ENCODE results near the gene TTYH2.

TTYH2 gene

DNA sequence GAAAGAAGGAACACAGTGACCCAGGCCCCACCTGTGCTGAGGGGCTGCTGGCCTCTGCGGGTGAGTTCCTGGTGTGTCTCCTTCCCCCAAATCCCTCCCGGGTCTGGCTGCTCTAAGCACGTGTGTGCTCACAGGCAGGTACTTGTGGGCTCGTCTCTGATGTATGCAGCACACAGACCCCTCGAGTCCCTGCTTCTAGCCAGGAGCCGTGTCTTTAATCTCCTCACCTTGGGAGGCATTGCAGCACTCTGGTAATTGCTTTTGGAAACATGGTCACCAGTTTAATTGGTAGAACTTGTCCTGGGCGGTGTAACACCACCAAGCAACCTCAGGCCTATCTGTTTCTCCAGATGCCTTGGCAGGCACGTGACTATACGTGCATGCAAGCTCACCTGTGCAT lies 18.7 kb upstream of the TTYH2 start:
- no peak for DNase-seq

DNA sequence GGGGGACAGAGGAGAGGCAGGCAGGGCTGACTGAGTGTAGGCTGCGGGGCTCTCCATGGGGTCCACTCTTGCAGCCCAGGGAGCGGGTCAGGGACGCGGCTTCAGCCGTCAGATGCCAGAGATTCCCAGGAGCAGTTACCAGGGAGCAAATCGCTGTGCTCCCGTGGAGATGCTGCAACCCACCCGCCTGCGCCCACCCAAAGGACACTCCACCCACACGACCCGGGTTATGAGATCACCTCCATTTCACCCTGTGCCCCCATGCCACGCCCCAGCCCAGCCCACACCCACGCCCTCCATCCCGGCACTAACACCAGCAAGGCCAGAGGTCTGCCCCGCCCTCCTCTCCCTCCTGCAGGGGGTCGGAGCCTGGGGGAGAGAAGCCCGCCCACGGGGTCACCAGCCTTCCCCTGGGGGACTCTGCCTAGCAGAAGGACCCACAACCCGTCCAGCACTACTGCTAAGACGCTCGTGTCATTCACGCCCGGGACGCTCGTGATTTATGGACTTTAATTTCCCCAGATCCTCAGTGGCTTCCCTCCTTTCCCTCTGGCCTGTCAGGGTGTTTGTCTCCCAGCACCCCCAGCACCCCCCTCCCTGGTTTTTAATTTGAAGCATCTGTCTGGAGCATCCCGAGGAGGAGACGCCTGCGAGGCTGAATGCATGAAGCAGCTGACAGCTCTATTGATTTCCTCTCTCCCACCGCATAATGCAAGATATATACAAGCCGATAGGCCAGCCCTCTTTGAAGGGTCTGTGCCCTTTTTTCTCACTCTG lies 16.6 kb upstream of the TTYH2 start:
- no peak for DNase-seq

DNA sequence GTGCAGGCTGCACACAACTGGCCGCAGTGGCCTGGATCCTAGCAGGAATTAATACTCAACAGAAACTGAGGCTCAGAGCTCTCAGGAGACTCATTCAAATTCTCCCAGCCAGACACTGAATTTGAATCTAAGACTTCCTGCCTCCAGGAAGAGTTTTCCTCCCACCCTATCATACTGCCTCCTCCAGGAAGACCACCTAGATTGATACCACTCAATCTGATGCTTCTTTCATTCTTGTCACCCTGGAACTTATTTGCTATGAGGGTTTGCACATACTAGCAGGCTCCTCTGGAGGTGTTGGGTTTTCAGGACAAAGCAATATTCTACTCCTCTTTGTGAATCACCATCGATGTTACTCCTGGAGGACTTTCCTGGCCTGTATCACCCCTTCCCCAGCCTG lies 15.6 kb upstream of the TTYH2 start:
- no peak for DNase-seq

DNA sequence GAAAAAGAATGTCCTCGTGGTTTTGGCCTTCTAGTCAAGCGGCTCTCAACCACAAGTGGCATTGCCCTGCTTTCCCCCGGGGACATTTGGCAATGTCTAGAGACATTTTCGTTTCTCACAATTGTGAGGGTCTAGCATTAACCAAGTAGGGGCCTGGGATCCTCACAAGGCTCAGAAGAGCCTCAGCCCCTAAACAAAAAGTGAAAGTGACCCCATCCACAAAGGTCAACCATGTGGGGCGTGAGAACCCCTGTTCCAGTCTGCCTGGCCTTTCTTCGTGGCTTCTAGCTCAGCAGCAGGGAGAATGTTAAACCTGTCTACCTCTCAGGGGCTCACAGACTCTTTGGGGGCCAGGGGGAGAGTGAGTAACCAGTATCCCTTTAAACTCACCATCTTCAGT lies 14.7 kb upstream of the TTYH2 start:
- DNase-seq, result no peak

DNA sequence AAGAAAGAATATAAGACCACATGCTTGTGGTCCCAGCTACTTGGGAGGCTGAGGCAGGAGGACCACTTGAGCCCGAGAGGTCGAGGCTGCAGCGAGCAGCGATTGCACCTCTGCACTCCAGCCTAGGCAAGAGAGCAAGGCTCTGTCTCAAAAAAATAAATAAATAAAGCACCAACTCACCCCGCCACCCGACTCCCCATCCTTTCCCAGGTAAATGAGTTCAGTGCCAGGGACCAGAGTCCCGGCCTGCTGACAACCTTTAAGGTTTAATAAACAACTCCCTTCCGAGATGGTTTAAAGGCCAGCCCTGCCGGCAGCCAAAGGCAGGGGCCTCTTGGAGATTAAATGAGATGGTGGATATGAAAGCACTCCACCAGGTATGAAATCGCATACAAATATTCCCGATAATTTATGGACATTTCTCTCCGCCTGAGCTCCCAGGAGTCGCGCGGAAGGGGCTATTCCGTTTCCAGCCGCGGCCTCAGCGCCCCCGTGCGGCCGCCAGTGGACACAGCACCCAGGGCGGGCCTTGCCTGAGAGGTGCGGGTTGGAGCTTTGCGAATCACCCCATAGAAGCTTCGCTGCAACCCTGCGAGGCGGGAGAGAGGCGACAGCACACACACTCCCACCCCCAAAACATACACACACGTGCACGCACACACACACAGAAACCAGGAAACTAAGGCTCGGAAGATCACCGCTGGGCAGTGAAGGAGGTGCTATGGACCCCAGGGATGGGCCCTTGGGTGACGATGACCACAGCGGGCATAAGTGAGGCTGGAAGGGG lies 13.9 kb upstream of the TTYH2 start:
- peak; percentile 67 for DNase-seq

DNA sequence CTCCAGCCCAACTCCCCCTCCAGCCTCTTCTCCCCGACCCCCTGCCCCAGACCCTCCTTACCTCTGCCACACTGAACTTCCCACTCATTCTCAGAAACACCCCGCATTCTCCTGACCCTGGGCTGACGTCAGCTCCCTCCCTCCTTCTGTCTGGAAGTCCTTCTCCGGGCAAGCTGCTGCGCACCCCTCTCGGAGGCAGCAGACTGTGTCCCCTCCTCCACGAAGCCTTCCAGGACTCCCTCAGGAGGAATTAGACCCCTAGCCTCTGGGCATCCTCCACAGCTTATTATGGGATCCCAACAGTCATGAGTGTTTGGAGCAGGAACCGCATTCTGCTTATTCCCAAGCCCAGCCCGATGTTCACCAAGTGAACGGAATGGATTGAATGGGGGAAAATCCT lies 13.3 kb upstream of the TTYH2 start:
- DNase-seq, result no peak

DNA sequence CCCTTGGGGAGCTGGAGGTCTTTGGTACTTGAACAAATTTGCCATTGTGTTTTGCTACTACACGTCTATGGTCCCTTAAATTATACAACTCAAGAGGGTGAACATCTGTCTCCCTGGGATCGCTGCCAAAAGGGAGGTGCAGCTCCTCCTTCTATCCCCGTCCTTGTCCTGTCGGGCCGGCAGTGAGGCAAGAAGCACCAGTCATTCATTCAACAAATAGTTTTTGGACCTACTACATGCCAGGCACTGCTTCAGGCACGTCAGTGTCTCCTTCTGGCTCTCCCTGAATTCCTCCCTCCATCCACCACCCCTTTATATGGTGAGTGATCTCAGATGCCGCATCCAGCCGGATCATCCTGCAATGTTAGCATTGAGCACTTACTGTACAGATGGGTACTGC lies 12.1 kb upstream of the TTYH2 start:
- DNase-seq, result no peak

DNA sequence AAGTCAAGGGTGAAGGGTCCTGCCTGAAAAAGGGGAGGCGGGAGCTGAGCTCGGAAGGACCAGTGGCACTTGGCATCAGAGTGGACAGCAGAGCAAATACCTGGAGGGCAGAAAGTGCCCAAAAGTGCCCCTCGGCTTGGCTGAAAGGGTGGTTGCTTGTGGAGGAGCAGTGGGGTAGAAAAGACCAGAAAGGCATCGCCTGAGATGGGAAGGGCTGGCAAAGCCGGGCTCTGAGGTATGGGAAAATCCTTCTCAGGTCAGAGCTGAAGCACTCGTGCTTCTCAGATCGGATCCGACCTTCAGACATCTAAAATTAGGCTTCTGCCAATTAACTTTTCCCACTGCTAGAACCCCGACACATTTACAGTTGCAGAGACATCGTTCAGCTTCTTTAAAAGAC lies 11.4 kb upstream of the TTYH2 start:
- no peak for DNase-seq

DNA sequence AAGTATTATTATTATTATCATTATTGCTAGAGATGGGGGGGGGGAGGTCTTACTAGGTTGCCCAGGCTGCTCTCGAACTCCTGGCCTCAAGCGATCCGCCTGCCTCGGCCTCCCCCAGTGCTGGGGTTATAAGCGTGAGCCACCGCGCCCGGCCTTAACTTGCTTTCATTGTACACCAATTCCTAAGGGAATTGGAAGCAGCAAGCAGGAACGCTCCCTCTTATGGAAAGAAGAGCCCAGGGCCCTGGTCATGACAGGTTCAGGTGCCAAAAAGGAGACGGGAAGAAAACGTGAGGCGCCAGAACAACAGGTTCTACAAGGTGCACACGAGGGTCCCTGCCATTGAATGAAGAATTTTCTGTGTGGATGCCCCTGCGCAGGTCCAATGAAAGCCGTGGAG lies 10.4 kb upstream of the TTYH2 start:
- DNase-seq, result no peak

DNA sequence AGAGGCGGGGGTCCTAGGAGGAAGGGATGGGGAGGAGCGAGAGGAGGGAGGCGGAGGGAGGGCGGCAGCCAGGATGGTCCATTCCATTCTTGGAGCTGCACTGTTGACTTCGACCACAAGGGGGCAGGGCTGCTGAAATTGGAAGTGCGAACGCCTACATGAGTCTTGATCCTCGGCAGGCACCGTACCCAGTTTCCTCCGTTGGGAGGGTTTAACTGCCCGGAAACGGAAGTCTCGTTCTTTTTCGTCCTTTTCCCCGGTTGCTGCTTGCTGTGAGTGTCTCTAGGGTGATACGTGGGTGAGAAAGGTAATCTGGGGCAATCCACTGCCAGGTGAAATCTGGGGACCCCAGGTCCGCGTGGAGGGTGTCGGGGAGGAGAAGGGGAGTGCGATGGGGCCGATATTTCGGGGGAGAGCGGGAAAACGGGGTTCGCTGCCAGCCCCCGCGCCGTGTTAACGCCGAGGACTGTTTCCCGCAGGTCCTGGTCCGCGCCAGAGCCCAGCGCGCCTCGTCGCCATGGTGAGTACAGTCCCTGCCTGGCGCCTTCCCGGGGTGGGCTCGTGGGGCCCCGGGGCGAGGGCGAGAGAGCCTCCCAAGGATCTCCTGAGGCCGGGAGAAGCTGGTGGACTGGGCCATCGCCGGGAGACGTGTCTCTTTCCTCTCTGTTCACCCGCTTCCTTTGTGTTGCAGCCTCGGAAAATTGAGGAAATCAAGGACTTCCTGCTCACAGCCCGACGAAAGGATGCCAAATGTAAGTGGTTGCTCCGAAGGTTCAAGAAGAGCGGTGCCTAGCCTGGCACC lies 9.7 kb upstream of the TTYH2 start, which contains the start of gene RPL38:
Gene RPL38, plus strand, starts transcription at position 240 of the 802 bp plus-strand sequence. Its CDS starts 278 bp downstream, at position 518.
- peak; percentile 97 for DNase-seq

DNA sequence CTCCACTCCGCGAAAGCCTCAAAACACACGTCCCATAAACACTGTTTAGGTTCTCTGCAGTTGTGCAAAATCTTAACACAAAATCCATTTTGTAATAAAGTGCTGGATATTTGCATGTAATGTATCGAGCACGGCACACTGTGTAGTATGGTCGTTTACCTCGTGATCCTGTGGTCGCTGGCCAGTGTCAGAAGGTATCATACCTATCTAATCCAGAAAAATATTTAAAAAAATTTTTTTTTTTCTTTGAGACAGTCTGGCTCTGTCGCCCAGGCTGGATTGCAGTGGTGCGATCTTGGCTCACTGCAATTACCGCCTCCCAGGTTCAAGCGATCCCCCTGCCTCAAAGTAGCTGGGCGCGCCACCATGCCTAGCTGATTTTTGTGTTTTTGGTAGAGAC lies 8.9 kb upstream of the TTYH2 start:
- no peak for DNase-seq

DNA sequence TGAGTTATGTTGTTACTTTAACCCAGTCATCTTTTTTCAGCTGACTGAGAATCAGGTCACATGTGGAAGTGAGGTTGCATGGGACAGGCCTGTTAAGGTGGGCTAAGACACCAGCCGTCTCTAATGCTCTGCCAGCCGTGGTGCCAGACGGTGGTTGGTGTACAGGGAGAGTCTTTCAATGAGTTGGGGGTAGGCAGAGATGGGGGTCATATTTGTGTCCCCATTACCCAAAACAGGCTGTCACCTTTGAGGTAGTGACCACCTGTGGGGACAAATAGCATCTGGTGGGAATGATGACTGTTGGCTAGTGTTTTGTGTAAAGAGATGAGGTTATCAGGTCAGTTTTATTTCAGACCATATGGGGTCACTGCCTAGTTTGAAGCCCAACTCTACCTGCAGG lies 8.1 kb upstream of the TTYH2 start:
- DNase-seq, result no peak

DNA sequence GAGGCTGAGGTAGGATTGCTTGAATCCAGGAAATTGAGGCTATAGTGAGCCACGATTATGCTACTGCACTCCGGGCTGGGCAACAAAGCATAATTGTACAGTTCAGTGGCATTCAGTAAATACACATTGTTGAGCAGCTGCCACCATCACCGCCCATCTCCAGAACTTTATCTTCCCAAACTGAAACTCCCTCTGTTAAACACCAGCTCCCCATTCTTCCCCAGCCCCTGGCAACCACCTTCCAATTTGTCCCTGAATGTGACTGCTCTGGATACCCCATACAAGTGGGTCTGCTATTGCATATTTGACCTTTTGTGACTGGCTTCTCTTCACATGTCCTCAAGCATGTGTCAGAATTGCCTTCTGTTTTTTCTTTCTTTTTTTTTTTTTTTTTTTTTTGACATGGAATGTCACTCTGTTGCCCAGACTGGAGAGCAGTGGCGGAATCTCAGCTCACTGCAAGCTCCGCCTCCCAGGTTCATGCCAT lies 7.0 kb upstream of the TTYH2 start:
- no peak for DNase-seq

DNA sequence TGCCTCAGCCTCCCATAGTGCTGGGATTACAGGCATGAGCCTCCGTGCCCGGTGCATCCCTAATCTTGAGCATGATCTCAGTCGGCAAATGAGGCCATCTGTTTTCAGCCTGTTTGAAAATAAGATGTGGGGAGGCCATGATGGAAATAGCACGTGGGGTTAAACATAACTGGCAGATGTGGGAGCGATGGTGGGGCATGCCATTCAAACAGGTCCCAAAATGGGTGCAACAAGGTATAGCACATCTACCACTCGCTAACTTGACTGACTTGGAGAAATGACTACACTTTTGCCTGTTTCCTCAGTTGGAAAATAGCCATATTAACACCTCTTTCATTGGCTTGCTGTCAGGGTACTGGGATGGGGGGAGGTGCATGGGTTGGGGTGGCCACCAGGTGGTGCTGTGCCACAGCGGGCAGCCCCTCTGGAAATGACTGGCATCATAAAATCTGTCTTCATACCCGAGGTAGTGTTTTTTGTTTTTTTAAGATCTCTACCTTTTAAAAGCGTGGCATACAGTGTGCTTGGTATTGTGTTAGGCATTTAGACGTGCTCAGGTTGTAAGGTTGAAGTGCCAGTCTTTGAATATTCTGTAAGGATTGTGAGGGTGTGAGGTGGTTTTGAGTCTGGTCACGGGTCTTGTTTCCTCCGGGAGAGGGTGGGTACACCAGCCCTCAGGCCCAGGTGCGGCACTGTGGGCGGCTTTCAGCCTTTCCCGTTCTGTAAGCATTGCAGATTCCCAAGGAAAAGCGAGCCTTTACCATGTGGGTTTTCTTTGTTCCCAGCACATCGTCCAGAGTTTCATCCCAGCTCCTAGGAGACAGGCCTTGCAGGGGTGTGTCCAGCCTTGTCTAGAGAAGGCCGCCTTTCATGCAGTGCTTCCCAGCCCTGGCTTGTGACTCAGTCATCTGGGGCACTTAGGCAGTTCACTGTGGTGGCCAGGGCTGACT lies 2.9 kb upstream of the TTYH2 start:
- peak; percentile 87 for DNase-seq

DNA sequence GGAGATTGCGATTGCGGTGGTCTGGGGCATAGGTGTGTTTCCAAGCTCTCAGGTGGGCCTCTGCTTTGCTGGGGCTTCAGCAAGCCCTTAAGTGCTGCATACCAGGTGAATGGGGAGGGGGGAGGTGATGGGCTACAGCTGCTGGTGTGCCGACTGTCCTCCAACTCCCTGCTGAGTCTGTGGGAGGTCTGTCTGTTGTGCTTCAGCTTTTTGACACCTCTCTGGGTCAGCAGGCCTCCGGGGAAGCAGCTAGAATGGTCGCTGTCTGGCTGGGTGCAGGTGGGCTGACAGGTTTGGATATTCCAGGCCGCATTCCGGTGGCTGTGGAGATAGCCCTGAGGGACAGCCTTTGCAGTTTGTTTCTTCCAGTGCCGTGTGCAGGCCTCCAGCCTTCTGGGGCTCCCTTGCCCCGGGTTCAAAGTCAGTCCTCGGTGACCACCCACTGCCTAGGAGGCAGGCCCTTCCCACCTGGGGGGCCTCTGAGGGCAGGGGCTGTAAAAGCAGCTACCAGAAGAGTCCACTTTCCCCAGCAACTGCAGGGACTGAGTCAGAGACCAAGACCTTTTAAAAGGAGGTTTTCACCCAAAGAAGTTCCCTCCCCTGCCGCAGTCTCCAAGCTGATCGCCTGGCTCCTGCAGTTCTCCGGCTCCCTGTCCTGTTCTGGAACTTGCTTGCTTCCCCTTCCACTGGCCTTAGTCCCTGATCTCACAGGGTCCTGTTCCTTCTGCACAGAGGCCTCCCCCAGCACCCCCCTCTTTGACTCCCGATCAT lies 2.0 kb upstream of the TTYH2 start:
- DNase-seq, result no peak

DNA sequence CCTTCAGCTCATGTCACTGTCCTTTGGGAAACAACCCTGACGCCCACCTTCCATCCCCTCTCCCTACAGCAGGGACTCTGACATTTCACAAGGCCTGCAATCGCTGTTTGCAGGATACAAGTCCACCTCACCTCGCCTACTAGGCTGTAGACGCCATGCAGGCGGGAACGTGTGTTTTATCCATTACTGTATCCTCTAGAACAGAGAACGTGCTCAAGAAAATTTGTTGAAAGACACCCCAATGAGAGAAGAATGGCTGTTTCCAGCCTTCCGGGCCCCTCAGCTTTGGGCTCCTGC lies 1.5 kb upstream of the TTYH2 start:
- no peak for DNase-seq

DNA sequence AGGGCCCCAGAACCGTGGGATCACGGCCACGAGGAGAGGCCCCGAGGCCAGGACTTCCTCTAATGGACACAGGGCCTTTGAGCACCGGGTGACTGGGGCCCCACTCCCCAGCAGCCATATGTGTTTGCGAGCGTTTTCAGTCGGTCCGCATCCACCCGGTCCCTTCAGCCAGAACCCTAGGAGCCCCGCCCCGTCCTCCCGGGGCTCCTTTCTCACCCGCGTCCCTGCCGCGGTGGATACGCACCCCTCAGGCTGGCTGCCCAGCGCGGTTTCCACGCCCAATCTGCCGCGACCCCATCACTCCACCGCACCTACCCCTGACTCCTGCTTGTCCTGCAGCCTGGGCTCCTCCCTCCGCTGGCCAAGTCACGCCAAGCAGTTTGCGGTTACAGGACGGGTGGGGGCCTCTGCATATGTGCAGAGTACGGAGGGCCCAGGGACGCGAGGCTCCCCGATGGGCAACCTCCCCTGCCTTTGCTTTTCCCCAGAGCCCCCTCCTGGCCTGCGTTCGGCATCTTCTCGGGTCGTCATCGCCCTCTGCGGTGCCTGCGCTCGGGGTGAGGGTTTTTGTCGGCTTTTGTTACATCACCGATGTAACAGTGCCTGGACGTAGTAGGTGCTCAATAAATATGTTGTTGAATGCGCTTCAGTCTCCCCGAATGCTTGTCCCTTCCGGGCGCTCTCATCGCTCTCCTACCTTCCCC lies 1.0 kb upstream of the TTYH2 start:
- no peak for DNase-seq

DNA sequence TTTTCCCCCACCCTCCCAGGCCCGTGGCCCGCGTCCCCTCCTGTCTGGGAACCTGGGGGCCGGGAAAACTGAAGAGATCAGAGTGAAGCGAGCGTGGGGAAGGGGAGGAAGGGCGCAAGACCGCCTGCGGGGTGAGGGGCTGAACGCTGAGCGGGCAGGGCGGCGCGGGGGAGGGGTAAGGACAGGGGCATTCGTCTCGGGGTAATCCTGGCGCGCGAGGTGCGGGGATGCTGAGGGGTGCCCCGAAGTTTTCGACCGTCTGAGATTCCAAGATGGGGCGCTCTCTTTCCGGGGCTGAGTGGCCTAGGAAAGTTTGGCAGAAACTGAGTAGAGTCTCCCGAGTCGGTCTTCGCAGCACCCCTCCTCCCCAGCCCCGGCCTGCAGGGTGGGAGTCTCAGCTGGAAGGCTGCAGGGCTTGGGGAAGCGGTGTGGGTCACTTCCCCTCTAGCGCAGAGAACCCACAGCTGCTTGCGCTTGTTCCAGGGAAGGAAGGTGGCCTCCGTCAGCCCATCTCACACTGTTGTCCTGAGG lies 555 bp downstream of the TTYH2 start:
- DNase-seq, result no peak

DNA sequence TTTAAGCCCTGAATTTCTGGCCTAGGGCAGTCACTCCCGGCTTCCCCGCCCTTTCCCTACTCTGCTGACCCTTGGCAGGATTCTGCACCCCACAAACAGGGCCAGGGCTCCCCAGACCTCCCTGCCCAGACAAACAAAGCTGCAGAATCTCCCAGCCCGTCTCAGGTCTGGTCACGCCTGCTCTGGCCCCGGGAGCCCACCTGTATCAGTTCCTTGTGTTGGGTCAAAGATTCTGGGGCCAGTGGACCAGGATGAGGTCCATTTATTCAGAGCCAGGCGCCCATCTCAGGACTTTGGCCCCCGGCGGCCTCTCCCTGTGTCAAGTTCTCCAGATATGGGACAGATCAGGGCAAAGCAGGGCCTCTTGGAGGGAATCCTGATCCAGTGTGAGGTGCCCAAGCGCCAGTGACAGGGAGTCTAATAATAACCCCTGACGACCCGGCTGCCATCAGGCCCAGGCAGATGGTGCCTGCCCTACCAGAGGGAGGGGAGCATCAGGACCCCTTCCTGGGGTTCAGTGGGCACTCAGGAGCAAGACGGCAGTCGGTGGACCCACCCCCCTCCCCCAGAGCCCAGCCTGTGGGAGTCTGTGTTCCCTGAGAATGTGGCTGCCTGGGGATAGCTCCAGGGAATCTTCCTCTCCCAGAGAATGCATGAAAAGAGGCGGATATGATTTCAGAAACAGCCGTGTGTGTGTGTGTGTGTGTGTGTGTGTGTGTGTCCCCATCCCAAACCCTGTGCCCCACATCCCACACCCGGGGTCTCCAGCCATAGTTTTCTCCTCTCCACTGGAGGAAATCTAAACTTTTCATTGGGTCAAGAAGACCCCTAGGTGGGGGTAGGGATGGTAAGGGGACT lies 1.3 kb downstream of the TTYH2 start:
- DNase-seq, result no peak

DNA sequence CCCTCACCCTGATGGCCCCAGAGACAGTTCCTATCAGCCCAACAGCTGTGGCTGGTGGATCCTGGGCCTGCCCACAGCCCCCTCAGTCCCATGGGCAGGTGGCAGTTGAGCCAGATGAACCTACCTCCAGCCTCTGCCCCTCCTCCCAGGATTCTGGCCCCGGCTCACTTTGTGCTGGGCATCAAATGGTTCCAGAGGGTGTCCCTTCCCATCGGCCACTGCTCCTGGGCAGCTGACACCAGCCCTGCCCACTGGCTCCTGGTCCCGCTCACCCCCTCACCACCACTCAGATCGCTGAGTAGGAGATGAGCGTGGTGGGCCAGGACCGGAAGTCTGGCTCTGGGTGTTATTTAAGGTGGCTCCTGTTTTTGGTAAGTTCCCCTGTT lies 2.0 kb downstream of the TTYH2 start:
- no peak for DNase-seq
